Lower leg skin (tissue), 4 donors: Measurements from ENCODE around the gene CFAP20DC. TPM values are rescaled to one million over a fixed set of nuclear protein-coding genes. Genes with fewer than 3 reads are reported as not detected.
"Not testable (repeated sequence)": the region's sequence is repeated elsewhere in the genome, so short reads cannot be mapped to it uniquely, and the experiment has no call there.

Source experiments
- DNase-seq, 2 donors: peaks; one replicate each; pipeline ENCODE4 v3.0.0-alpha.2; 2019; ENCODE audit warnings: low spot score in 2 of 2
- H3K4me3 ChIP-seq: fragments of 200-600 bp; sonication (generic); 2 replicates; pipeline ENCODE4 v1.5.1; 2017; ENCODE audit warnings: mild to moderate bottlenecking, low read depth; ENCODE audit not compliant: poor library complexity, severe bottlenecking
- CTCF ChIP-seq, 3 donors: fragments of 450-650 bp; IDR thresholded peaks; one replicate each; pipeline ENCODE4 v1.5.1; 2016; ENCODE audit warnings: antibody characterized with exemption in 3 of 3, mild to moderate bottlenecking in 3 of 3, moderate library complexity in 2 of 3
- POLR2A ChIP-seq, 2 donors: fragments of 450-650 bp; IDR thresholded peaks; one replicate each; pipeline ENCODE4 v1.6.1; 2016 to 2017; ENCODE audit warnings: antibody characterized with exemption in 2 of 2, mild to moderate bottlenecking in 1 of 2, moderate library complexity in 1 of 2
- WGBS, 2 donors: methylation state at CpG; one replicate each; pipeline ENCODE4 v1.1.5; 2018; 5-methylcytosine and 5-hydroxymethylcytosine counted together
- intact Hi-C: fragments of 100-400 bp; cut with DNase I; formaldehyde crosslinking; loops from one replicate; pipeline ENCODE4 v1.15.0; 2023; ENCODE audit warnings: low total_unique reads
- total RNA-seq, 4 donors: library from RNA; depleted of rRNA; stranded (reverse); fragments of >200 nt; gene quantifications; one replicate each; pipeline ENCODE4 v1.1.0, GENCODE V29; 2016

Gene CFAP20DC
- total RNA-seq, 4 donors from 2014 or later: 0.11 to 0.94 (median 0.39) TPM

- 87 to 88% methylated on average over 2 of the region's 2 CpGs for WGBS, 2 donors
- no peak for TF ChIP-seq POLR2A (IDR thresholded peaks at IDR 0.05)
- no peak for TF ChIP-seq CTCF (IDR thresholded peaks at IDR 0.05)
- no peak overlapping the region for H3K4me3 ChIP-seq
- intact Hi-C loops: no loop called here
- no peak for DNase-seq
These were observed 151.3 kb downstream of the CFAP20DC start for GRCh38 chr3:58898513-58898912.

DNA sequence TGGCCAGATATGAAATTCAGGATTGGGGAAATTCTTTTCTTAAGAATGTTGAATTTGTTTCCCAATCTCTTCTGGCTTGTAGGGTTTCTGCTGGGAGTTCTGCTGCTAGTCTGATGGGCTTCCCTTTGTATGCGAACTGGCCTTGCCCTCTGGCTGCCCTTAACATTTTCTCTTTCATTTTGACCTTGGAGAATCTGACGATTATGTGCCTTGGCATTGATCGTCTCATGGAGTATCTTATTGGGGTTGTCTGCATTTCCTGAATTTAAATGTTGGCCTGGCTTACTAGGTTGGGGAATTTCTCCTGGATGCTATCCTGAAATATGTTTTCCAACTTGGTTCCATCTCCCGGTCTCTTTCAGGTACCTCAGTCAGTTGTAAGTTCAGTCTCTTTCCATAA, 152.2 kb downstream of the CFAP20DC start:
- intact Hi-C loops: no loop called here
- DNase-seq: no peak
- 70 to 82% methylated on average over 4 of the region's 4 CpGs for WGBS, 2 donors
- no peak for TF ChIP-seq POLR2A (IDR thresholded peaks at IDR 0.05)
- TF ChIP-seq CTCF (IDR thresholded peaks at IDR 0.05): no peak
- no peak overlapping the region for H3K4me3 ChIP-seq

- H3K4me3 ChIP-seq, intact Hi-C loops, DNase-seq: not testable (repeated sequence)
- WGBS, 2 donors: 94 to 97% methylated on average over 5 of the region's 5 CpGs
These were observed 154.1 kb downstream of the CFAP20DC start for GRCh38 chr3:58895678-58896077.

GRCh38 chr3:58892526-58892925, 157.3 kb downstream of the CFAP20DC start:
- 74 to 77% methylated on average over 2 of the region's 2 CpGs for WGBS, 2 donors
- intact Hi-C loops, H3K4me3 ChIP-seq, DNase-seq: not testable (repeated sequence)

DNA sequence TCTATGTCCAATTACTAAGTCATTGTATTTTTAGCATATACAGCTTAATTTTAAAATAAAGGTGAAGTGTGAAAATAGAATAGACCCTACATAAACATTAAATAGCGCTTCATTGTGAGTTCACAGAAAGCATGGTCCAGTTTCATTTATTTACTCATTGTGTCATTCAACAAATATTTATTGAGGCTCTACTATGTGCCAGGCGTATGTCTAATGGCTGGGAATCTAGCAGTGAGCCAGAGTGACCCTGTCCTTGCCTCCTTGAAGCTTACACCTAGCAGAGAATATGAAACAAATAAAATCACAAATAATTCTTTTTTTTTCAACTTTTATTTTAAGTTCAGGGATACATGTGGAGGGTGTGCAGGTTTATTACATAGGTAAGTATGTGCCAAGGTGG, 161.7 kb downstream of the CFAP20DC start:
- WGBS, 2 donors: 90 to 91% methylated on average over 2 of the region's 2 CpGs
- no peak for DNase-seq
- intact Hi-C loops: no loop called here
- TF ChIP-seq CTCF (IDR thresholded peaks at IDR 0.05) (no peak), POLR2A (IDR thresholded peaks at IDR 0.05) (no peak)
- H3K4me3 ChIP-seq: no peak overlapping the region

DNA sequence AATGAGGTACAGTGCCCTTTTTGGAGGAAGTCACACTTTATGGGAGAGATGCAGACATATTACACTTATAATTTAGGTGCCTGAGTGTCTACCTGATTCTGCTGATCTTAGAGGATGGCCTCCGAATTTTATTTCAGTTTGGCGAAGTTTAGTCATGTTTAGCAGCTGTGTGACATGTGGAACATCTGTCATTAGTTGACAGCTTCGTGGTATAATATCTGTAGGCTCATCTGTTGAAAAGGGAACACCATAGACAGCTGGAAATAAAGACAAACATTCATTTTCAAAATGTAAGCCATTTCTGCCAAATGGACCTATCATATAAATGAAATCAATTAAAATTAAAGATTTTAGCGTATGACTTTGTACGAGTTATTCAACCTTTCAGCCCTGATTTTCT, 165.4 kb downstream of the CFAP20DC start:
- DNase-seq: no peak
- intact Hi-C loops: no loop called here
- WGBS, 2 donors: 59 to 64% methylated on average over 5 of the region's 5 CpGs
- TF ChIP-seq POLR2A (IDR thresholded peaks at IDR 0.05): no peak
- no peak for TF ChIP-seq CTCF (IDR thresholded peaks at IDR 0.05)
- no peak overlapping the region for H3K4me3 ChIP-seq

GRCh38 chr3:58880182-58880581, 169.6 kb downstream of the CFAP20DC start:
- DNase-seq: no peak
- WGBS, 2 donors: 82 to 86% methylated on average over 1 of the region's 1 CpG
- no peak overlapping the region for H3K4me3 ChIP-seq
- intact Hi-C loops: no loop called here
- TF ChIP-seq CTCF (IDR thresholded peaks at IDR 0.05): no peak
- no peak for TF ChIP-seq POLR2A (IDR thresholded peaks at IDR 0.05)
